GM19467 (cell line): ENCODE results near the gene BCL11A.

ENCODE experiments used
- ATAC-seq: cut with Tn5 transposase; IDR thresholded peaks from one replicate; pipeline ENCODE4 v1.9.1; 2021; ENCODE audit warnings: mild to moderate bottlenecking, moderate library complexity; ENCODE audit not compliant: unreplicated experiment

BCL11A gene

DNA sequence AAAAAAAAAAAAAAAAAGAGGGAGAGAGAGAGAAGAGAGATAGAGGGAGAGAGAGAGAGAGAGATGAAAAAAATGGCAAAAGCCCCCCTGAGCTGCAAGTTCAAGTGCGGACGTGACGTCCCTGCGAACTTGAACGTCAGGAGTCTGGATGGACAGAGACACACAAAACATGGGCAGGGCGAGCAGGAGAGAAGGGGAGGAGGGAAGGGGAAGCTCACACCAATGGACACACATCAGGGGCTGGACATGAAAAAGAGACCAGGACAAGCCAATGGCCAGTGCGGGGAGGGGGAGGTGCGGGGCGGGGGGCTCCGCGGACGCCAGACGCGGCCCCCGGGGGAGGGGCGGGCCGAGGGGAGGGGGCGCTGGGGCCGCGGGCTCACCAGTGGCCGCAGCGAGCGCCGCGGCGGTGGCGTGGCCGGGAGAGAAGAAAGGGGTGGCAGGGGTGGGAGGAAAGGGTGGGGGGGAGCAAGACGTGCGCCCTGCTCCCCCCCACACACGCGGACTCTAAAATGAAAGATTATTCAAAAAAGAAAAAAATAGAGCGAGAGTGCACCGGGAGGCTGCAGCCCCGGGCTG is at the start of gene BCL11A:
Gene BCL11A (minus strand): TSS at position 160 of the 579 bp plus-strand sequence. CDS start 384 bp downstream, outside the sequence.
- ATAC-seq = no peak

DNA sequence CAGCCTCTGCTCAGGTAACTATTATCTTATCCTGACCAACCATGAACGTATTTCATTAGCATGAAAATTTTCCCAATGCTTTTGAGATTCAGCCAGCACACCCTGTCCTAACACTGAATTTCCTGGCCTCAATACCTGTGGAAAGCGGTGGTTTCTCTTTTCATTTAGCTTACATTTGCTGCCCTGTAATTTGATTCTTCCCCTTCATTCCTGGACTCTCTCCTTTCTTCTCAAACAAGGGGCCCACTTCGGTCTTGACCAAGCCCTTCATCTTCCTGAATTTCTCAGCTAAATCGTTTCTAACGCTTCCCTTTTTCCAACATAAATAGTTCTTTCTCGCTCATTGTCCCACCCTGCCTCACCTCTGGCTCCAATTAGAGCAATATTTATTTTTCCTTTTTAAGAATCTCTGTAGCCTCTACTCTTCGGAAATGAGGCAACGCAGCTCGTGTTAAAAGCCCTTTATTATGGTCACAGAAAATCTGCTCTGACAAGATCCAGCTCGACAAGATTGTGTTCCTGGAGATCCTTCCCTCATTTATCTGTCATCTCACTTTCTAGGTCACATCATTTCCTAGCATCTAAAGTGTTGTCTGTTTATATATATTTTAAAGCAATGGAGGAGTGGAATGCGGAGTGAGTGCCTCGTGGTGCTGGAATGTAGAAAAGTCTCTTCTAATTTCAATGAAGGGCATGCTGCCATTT is 49.5 kb upstream of the BCL11A start:
- ATAC-seq = no peak

DNA sequence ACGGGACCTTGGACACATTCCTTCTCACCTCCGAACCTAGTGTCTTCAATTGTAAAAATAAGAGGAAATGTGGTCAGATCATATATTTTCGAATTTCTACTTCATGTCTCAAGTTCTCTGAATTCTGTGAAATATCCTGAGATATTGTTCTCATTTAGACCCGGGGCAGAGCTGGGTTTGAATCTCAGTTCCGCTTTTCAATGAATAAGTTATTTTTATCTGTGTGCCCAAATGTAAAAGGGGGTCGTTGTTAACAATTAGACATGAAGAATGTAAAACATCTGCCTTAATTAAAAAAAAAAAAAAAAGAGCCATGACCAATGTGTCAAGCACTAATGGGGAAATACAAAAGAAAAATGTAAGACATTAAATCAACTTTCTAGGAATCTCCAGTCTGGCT is 48.9 kb upstream of the BCL11A start:
- ATAC-seq = no peak

DNA sequence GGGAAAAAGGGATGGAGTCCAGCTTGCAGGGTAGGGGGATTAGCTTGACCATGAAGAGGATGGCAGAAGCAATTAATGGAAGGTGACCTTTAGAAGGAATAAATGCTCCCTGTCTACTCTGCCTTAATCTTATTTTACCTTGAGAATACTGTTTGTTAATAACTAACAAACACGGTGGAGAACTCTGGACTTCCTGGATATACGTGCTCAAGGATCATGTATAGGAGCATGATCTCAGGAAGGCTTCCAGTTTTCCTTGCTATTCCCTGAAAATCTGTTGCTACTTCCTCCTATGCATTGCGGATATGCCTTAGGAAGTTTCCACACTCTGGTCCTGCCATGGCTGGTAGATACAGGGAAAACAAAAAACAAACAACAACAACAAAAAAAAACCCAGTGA is 44.8 kb upstream of the BCL11A start:
- ATAC-seq = no peak

DNA sequence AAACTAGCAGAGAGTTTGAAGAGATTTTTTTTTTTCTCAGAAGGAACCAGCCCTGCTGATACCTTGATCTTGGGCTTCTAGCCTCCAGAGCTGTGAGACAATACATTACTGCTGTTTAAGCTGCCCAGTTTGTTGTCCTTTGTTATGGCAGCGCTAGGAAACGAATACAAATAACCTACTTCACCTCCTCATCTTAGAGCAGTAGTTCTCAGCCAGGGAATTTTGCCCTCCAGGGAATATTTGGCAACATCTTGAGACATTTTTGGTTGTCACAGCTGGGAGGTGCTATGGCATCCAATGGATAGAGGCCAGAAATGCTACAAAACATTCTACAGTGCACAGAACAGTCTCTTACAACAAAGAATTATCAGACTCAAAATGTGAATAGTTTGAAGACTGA is 43.9 kb upstream of the BCL11A start:
- no peak for ATAC-seq

DNA sequence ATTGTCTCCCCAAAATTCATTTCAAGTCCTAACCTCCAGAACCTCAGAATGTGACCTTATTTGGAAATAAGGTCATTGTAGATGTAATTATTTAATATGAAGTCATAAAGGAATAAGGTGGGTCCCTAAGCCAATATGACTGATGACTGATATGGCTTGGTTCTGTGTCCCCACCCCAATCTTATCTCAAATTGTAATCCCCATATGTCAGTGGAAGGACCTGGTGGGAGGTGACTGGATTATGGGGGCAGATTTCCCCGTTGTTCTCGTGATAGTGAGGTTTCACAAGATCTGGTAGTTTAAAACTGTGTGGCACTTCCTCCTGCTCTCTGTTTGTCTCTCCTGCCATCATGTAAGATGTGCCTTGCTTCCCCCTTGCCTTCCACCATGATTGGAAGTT is 43.0 kb upstream of the BCL11A start:
- ATAC-seq = no peak

DNA sequence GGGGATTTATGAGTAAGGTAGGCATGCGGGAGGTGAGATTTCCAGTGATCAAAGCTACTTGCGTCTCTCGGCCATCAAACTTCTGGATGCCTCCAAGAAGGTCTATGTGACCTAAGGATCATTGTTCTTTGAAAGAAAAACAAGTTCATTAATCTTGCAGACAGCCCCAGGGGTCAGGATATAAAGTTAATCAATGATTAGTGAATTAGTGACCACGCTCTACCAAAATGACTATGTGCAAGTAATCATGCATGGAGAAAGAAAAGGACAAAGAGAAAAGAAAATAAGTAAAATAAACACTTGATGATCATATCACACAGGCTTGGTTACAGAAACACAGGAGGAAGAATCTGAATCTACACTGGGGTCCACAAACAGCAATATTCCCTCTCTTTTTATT is 42.5 kb upstream of the BCL11A start:
- ATAC-seq = no peak

DNA sequence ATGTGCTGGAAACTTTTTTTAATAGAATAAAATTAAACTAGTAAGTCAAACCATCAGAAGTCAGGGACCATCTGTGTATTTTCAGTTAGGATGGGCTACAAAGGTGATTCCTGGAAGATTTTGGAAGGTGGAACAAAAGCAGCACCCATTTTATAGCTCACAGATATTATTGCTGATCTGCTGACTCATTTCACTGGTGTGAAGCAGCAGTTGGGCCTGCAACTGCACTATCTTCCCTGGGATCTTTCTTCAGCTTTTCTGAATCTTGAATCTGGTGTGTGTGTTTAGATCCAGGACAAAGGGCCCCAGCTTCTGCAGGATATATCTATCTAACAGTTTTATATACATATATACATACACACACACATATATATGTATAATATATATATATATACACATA is 35.6 kb upstream of the BCL11A start:
- ATAC-seq = no peak

DNA sequence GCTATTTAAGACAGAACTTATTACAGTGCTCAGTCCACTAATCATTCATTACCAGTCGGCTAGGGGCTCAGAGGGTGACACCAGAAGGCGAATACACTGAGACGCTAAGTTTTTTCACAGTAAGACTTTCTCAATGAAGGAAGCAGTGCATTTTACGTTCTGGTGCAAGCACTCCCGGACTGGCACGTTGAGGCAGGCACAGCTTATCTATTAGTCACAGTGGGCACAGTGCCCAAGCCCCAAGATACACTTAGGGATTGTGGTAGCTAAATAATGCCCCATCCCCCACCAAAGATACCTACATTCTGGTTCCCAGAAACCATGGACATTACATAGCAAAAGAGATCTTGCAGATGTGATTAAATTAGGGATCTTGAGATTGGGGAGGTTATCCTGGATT is 32.6 kb upstream of the BCL11A start:
- no peak for ATAC-seq

DNA sequence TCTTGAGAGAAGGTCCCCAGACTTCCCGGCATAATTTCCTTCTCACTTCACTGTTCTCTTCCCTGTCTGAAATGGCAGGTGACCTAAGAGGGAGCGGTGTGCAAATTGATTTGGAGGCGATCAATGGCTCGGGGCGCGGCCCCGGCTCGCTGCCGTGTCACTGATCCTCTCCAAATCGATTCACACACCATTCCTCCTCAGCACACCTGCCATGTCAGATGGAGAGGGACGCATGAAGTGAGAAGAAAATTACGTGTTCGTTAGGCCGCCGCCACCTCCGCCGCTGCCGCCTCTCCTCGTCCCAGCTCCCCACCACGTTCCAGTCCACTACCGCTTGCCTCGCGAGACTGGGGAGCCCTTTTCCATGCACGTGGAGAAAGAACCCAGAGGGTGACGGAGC is 31.8 kb upstream of the BCL11A start:
- ATAC-seq = no peak

DNA sequence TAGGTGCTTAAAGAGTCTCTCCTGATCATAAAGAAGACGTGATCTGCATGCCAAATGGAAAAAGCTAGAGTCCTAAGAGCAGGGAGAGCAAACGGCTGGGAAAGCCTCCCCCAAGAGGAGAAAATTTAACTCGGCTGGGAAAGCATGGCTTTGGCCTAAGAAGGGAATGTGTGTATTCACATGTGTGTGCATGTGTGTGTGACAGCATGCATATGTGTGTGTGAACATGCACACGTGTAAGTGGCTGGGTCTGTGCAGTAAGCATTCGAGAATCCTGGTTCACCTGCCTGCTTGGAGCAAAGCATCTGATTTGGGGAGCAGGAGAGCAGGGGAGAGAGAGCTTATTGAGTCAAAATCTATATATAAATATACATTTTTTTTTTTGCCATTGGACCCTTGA is 30.1 kb upstream of the BCL11A start:
- ATAC-seq = no peak

DNA sequence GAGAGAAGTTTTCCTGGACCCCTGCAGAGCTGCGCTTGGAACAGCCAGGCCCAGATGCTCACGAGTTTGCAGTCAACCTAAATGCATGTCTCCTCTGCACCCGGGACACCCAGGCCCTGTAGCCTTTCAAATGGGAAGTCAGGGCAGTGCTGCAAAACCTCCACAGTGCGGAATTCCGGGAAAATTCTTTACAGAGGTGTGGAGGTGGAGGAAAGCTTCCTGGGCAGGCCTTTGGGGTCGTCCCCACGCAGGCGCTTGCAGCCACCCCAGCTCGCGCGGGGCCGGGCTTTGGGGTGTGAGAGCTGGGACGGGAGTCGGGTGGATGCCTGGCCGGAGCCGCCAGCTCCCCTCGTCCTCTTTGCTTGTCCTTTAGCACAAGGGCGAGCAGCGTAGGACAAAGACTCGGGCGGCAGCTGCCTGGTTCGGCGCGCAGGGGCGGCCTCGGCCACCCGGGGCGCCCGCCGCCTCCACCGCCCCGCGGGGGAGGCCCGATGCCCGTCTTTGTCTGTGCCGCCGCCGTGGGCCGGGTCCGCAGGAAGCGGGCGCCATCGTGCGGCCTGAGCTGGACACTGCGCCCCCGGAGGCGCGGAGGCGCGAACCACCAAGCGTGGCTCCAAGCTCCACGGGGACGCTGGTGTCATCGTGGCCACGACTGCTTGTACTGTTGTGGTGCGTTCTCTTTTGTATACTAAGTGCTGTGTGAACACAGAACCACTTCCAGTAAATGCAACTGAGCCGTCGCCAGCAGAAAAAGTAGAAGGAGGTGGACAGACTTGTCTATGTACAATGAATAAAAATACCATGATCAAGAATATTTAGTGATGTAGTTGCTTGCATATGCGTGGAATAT is 28.2 kb upstream of the BCL11A start:
- peak; percentile 98 for ATAC-seq

DNA sequence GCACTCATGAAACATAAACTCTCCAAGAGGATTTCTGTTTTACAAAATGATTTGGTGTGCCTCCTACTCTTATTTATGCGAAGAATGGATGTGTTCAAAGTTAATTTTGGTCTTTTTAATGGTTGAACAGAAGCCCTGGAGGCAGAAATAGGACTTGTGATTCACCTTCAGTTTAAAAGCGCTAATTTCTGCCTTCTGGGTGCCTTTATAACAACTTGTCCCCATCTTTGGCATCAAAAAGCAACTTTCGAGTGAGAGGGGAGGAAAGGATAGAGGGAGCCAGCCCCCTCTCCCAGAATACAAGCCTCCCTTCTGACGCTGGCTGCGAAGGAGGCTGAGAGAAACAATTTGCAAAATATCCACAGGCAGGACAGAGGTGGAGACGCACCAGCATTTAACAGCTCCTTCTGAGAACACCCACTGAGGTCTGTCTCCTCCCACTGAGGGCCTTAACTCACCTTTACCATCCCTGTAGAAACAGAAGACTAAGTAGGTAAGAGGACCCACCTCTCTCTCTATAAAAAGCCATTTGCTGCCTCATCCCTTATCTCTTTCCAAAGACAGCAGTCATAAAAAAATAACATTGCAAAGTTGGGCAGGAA is 24.3 kb upstream of the BCL11A start:
- ATAC-seq = no peak

DNA sequence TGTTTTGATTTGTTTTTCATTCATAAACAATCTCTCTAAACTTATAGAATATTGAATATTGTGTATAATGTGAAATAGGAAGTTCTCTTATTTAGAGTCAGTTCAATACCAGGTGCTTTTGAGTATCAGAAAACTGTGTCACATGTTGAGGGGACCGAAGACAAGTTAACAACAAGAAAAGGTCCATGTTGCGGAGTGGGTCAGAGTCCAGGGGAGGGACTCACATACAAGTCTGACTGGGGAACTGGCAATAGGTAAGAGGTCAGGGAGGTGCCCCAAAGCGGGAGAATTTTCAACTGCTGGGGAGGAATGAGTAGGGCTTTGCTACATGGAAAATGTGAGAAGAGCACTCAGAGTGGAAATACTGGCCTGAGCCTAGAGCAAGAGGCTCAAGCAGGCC is 19.8 kb upstream of the BCL11A start:
- ATAC-seq = no peak

DNA sequence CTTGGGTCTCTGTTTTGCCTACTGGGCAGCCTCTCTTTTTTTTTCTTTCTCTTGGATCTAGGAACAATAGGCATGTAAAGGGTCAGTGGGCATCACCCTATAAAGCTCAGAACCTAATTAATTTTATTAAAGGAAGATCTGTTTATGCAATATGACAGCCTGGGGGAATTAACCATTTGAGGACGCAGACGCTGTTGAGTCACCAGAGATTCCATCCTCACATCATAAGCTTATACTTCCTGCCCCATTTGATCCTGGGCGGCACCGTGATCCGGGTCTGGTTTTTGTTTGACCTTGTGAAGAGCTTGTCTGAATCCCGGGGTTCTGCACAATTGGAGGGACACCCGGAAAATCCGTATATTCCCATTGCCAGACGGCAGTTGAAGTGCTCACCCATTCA is 16.8 kb upstream of the BCL11A start:
- ATAC-seq = no peak

DNA sequence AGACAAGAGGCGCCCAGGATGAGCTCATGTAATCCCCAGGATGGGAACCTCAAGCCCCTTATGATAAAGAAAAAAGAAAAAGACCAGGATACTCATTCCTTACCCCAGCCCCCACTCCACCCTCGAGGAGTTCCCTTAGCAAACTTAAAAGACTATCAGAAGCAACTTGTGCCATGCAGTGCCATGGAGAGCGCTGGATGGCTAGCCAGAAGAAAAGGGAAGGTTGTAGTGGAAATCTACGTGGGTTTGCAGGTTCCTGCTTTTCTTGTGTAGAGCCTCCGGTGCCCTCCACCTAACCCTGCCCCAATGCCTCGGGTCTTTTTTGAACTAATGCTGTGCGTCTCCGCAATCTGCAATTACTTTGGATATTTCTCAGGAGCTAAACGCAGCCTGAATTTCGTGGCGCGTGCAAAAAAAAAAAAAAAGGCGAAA is 16.2 kb upstream of the BCL11A start:
- ATAC-seq = no peak

DNA sequence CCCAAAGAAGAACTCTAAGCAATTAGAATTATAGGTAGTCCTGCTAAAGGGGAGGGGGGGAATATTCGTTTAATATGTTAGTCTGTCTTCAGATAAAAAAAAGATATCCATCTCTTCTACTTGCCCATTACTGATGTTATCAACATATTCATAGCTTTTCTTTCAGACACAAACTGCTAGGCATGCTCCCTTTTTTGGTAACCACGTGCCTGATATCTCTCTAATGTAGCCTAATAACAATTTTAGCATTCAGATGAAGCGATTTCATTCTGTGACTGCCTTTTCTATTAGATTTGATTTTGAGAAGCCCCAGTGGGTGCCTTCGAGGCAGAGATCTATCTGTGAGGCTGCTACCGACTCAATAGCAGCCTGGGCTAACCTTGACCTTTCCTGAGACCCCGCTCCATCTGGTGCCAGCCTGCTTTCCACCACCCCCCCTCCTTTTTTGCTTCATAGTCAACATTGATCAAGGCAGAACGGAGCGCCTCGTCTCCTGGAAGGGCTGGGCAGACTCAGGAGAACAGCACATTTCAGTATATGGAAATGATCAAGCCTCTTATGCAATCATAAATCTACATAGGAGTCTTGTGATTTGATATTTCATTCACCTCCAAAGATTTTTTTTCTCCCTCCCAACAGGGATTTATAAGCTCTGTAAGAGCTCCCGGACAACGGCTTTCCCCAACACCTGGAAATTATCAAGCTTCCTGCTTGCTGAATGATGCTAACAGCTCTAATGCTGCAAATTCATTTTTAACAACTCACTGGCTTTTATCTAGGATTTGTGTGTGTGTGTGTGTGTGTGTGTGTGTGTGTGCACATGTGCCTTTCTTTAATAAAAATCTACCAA is 14.7 kb upstream of the BCL11A start:
- no peak for ATAC-seq

DNA sequence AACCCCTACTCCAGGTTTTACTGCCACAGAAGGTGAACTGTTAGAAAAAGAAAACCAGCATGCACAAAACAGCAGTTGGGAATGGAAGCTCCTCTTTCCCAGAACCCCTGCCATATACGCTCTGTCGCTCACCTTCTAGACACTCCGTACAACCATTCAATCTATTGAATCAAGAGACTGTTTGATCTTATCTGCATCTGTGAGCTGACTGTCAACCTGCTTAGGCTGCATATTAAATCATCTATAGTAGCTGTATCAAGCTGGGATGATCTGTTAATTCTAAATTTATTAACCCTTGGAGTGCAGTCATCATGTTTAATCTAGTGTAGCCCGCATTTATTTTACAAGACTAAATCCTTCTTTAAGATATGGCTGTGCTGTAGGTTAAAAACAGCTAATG is 13.6 kb upstream of the BCL11A start:
- no peak for ATAC-seq

DNA sequence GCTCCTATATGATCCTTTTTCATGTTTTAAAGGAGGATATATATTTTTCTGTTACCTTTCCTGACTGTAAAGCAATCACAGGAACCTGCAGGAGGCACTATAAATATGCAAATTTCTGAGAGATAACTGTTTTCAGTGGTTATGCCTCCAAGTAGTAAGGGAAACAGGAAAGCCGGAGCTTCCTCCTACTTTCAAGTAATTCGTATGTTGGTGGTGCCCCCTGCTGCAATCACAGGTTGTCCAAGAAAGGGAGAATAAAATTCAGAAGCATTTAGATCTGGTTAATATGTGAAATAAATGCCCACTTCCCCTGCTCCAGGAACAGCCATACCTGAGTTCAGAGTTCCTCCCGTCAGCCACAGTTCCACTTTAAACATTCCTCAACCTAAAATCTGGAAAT is 12.0 kb upstream of the BCL11A start:
- ATAC-seq = no peak

DNA sequence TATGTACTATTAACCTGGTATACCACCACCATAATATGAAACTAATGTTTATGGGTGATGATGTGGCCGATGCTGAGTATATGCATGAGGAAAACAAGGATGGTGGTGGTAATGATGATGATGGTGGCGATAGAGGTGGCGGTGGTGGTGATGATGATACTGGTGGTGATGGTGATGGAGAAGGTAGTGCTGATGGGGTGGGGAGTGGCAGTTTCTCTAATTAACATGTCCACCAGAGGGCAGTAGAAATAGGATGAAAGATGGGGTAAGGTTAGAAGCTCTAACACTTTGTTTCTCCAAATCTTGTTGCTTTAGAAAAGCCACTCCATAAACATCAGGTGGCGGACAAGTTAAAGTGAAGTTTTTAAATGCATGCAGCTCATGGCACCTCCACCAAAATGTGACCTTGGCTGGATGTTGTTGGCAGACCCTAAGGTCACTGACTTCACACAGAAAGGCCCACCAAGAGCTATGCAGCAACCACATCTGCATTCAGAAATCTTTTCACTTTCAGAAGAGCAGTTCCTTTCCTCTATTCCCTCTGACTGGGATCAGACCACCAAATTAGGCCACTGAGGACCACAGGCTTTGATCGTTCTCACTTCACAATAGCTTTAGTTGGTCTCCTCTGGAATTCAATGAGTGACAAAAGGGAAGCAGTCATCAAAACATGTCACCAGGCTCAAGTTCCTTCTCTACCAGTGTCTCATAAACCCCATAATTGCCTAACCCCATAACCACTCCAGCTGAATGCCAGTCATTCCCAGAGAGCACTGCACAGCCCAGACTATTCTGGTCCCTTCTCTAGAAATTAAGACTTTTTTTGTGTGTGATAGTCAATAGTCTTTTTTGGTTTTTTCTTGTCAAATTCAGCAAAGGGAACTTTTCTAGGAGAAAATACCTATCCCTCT is 7.5 kb upstream of the BCL11A start:
- no peak for ATAC-seq
